Measurements from ENCODE around the gene VPS18. TPM values are rescaled to one million over a fixed set of nuclear protein-coding genes. Genes with fewer than 3 reads are reported as not detected.

The VPS18 gene
- total and polyA plus RNA-seq, 2 donors (not counting 1 experiment from before 2014, with no cell fraction given), result 13.6 to 29.6 TPM

GRCh38 chr15:40918799-40919392, 24.6 kb downstream of the VPS18 start:
- no peak overlapping the region for H3K4me3 ChIP-seq (ENCODE audit: control extremely low read depth in 1 of 5, extremely low read depth in 1 of 5, insufficient read depth in 1 of 5, low read depth in 2 of 5, low read length in 4 of 5)
- H3K27ac Mint-ChIP-seq, result no peak overlapping the region
- H3K9me3 Mint-ChIP-seq (ENCODE audit: insufficient read depth), result no peaks in the 10 kb centered on the region
- no peaks in the 10 kb centered on the region for H3K27me3 Mint-ChIP-seq
- no peaks in the 10 kb centered on the region for H4K20me1 ChIP-seq (ENCODE audit: control insufficient read depth, insufficient read depth, low read length, poor library complexity, severe bottlenecking)
- no peaks in the 10 kb centered on the region for H3K27me3 ChIP-seq (replicated peaks in 1 of 4; ENCODE audit: control extremely low read depth in 1 of 4, control insufficient read depth in 3 of 4, insufficient read depth in 4 of 4, low read length in 3 of 4)
- no peaks in the 10 kb centered on the region for H3K4me1 ChIP-seq (ENCODE audit: control insufficient read depth in 2 of 2, insufficient read depth in 2 of 2, low read length in 2 of 2)
- ChIA-PET POLR2A (no interaction called here), CTCF (interaction anchor here (0.8 kb wide), 1 partner anchor 12 kb away, joined by 5 read pairs; no protein-coding TSS in a partner anchor)
- TF ChIP-seq CTCF (IDR thresholded peaks at IDR 0.05) (no peak), EZH2 (IDR thresholded peaks at IDR 0.05; ENCODE audit: borderline replicate concordance, insufficient read depth, low read depth, low read length, poor library complexity, severe bottlenecking) (no peak)
- H3K36me3 ChIP-seq (replicated peaks in 1 of 2; ENCODE audit: control extremely low read depth in 1 of 2, control insufficient read depth in 1 of 2, extremely low read depth in 1 of 2, insufficient read depth in 2 of 2, low read length in 1 of 2), result no peaks in the 10 kb centered on the region
- H3K4me1 Mint-ChIP-seq, result no peaks in the 10 kb centered on the region
- no peaks in the 10 kb centered on the region for H3K9me3 ChIP-seq (ENCODE audit: control extremely low read depth in 1 of 3, control insufficient read depth in 2 of 3, insufficient read depth in 1 of 3, low read length in 2 of 3)
- DNase-seq, result no peak
- no peak overlapping the region for H3K4me3 Mint-ChIP-seq
- ATAC-seq (ENCODE audit: low read depth), result no peak
- no peak overlapping the region for H2AFZ ChIP-seq (ENCODE audit: insufficient read depth, low read depth, low read length, poor library complexity, severe bottlenecking)
- H3K9ac ChIP-seq (ENCODE audit: low read length), result no peak overlapping the region
- intact Hi-C loops (cut with micrococcal nuclease), result no loop called here
- H3K27ac ChIP-seq (ENCODE audit: low read length in 2 of 2), result no peak overlapping the region
- no peak overlapping the region for H3K4me2 ChIP-seq (replicated peaks; ENCODE audit: low read depth, low read length, poor library complexity, severe bottlenecking)
- 93% methylated on average over 19 of the region's 19 CpGs for WGBS (ENCODE audit: insufficient coverage)
- H3K79me2 ChIP-seq (ENCODE audit: control insufficient read depth, insufficient read depth, low read length), result no peaks in the 10 kb centered on the region

GRCh38 chr15:40921949-40922607, 27.8 kb downstream of the VPS18 start:
- ATAC-seq (ENCODE audit: low read depth) (no peak), DNase-seq (no peak)
- Mint-ChIP-seq H3K9me3 (ENCODE audit: insufficient read depth) (no peaks in the 10 kb centered on the region), H3K4me3 (no peak overlapping the region), H3K27me3 (peaks cover 20% of the 10 kb centered on the region), H3K4me1 (peaks cover 13% of the 10 kb centered on the region), H3K27ac (no peak overlapping the region)
- Histone ChIP-seq H3K27ac (ENCODE audit: low read length in 2 of 2) (no peak overlapping the region), H4K20me1 (ENCODE audit: control insufficient read depth, insufficient read depth, low read length, poor library complexity, severe bottlenecking) (no peaks in the 10 kb centered on the region), H3K4me2 (replicated peaks; ENCODE audit: low read depth, low read length, poor library complexity, severe bottlenecking) (no peak overlapping the region), H3K9me3 (ENCODE audit: control extremely low read depth in 1 of 3, control insufficient read depth in 2 of 3, insufficient read depth in 1 of 3, low read length in 2 of 3) (peaks cover 0 to 10% (median 0%) of the 10 kb centered on the region in 3 donors), H3K4me1 (ENCODE audit: control insufficient read depth in 2 of 2, insufficient read depth in 2 of 2, low read length in 2 of 2) (peaks cover 18% of the 10 kb centered on the region in 2 donors), H3K79me2 (ENCODE audit: control insufficient read depth, insufficient read depth, low read length) (no peaks in the 10 kb centered on the region), H3K36me3 (replicated peaks in 1 of 2; ENCODE audit: control extremely low read depth in 1 of 2, control insufficient read depth in 1 of 2, extremely low read depth in 1 of 2, insufficient read depth in 2 of 2, low read length in 1 of 2) (no peaks in the 10 kb centered on the region), H3K27me3 (replicated peaks in 1 of 4; ENCODE audit: control extremely low read depth in 1 of 4, control insufficient read depth in 3 of 4, insufficient read depth in 4 of 4, low read length in 3 of 4) (peaks cover 0 to 26% (median 17%) of the 10 kb centered on the region in 4 experiments), H2AFZ (ENCODE audit: insufficient read depth, low read depth, low read length, poor library complexity, severe bottlenecking) (no peak overlapping the region), H3K4me3 (ENCODE audit: control extremely low read depth in 1 of 5, extremely low read depth in 1 of 5, insufficient read depth in 1 of 5, low read depth in 2 of 5, low read length in 4 of 5) (no peak overlapping the region), H3K9ac (ENCODE audit: low read length) (no peak overlapping the region)
- intact Hi-C loops (cut with micrococcal nuclease), result no loop called here
- TF ChIP-seq EZH2 (IDR thresholded peaks at IDR 0.05; ENCODE audit: borderline replicate concordance, insufficient read depth, low read depth, low read length, poor library complexity, severe bottlenecking) (no peak), CTCF (IDR thresholded peaks at IDR 0.05) (no peak)
- ChIA-PET POLR2A (interaction anchor here (0.6 kb wide), 1 partner anchor 774 kb away, joined by 4 read pairs; no protein-coding TSS in a partner anchor), CTCF (interaction anchor here (1.0 to 10.7 kb wide), 5 partner anchors 8 to 263 kb away, joined by 3 to 84 read pairs (median 3); partner anchors contain the start of gene VPS18)
- WGBS (ENCODE audit: insufficient coverage), result 62% methylated on average over 2 of the region's 5 CpGs

All from B cell (primary cell).